Measurements from ENCODE around the gene GLRX. TPM values are rescaled to one million over a fixed set of nuclear protein-coding genes. Genes with fewer than 3 reads are reported as not detected.
"Not testable (repeated sequence)": the region's sequence is repeated elsewhere in the genome, so short reads cannot be mapped to it uniquely, and the experiment has no call there.

GLRX gene
- total RNA-seq, 1 donor from 2014 or later = 111 TPM

DNA sequence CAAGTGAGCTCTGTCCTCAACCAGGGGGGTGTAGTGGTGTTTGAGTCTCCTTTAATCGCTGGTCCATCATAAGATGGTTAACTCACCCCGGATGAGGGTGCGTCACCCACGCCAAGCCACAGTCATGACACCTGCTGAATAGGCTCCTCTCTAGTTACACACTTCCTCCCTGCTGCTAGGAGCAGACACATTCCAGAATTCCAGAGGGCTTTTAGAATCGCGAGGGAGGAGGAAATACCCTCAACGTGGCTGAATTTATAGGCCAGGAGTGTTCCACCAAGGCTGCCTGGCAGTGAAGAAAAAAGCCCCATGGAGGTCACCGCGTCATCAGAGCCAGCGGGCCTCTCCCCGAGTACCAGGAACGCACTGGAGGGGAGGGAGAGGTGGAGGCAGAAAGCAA, 5.1 kb downstream of the GLRX start:
- intact Hi-C loops (cut with DNase I) = no loop called here
- no peak for ATAC-seq
- no peak for DNase-seq (ENCODE audit: missing footprints)

DNA sequence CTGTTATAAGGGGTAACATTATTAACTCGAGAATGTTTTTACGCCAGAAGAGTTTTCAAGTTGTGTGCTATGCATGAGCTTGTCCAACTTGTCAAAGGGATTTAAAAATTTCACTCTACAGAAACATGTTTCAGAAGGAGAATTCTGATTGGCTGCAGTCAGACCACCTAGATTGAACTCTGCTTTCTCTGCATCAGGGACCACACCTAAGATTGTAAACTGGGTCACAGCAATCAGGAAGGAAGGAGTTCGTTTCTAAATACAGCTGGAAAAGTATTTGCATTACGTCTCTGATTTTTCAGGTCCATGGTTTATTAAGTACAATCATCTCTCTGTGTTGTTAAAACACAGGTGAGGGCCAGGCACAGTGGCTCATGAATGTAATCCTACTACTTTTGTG, 5.8 kb downstream of the GLRX start:
- no peak for DNase-seq (ENCODE audit: missing footprints)
- no peak for ATAC-seq
- intact Hi-C loops (cut with DNase I) = no loop called here

DNA sequence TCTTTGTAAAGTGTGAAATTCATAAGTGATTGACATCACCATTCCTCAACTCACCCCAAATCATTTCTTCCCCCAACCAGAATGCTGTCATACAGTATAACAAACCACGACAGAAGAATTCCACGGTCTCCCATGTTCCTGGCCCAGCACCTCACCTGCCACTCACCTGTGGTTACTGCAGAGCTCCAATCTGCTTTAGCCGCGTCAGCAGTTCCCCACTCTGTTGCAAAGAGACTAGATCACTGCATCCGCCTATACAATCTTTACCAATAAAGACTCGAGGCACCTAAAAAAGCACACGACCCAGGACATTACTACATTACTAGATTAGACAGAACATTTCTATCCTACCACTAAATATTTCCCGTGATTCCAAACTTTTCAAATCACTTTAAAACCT, 6.2 kb downstream of the GLRX start:
- intact Hi-C loops (cut with DNase I) = no loop called here
- DNase-seq (ENCODE audit: missing footprints) = no peak
- ATAC-seq = no peak

DNA sequence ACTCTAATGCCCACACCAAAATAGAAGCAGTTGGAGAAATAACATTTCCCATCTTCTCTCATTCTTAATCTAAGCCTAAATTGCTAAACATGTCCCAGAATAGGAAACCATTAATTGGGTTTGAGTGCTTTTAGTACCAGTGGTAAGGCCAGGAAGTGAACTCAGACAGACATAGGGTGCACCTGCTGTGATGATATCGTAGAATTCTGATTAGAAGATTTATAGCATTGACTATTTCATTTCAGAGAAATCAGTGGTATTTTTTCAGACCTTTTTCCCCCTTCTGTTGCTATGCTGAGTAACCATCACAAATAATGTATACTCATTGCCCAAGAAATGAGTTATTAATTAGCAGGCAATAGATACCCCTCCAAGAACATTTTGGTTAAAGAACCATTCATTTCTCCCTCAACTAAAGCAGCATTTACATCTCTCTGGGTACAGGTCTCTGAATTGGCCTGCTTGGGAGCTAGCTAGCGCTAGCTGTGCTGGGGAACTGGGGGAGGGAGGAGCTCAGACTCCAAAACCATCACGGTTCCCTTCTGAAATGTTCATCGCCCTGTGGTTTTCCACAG, 7.3 kb downstream of the GLRX start:
- intact Hi-C loops (cut with DNase I) = no loop called here
- no peak for DNase-seq (ENCODE audit: missing footprints)
- ATAC-seq = no peak

DNA sequence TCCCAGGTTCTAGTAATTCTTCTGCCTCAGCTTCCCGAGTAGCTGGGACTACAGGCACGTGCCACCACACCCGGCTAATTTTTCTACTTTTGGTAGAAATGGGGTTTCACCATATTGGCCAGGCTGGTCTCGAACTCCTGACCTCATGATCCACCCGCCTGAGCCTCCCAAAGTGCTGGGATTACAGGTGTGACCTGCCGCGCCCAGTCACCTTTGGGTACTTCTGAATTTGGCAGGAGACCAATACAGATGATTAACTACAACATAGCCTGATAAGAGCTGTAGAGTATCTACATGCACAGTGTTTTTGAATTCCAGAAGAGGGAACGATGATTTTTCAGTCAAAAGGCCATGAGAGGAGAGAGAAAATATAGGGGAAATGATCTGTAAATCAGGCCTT, 9.5 kb downstream of the GLRX start:
- intact Hi-C loops (cut with DNase I); ATAC-seq; DNase-seq (ENCODE audit: missing footprints): not testable (repeated sequence)

DNA sequence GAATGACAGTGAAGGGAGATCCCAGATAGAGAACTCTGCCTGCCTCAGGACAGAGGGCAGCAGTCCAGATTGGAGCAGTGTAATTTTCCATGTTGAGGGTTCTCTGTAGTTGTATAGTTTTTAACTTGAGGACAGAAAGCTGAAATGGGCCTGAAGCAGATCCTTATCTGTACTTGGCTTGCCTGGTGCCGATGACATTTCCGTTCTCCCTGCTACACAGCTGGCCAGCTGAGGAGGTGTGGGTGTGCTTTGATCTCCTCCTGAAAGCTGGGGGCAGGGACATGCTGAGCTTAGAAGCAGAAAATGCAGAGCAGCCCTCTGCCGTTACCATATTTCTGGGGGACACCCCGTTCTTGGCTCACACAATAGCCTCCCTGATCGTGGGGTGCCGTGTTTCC, 10.5 kb downstream of the GLRX start:
- ATAC-seq = no peak
- DNase-seq (ENCODE audit: missing footprints) = no peak

DNA sequence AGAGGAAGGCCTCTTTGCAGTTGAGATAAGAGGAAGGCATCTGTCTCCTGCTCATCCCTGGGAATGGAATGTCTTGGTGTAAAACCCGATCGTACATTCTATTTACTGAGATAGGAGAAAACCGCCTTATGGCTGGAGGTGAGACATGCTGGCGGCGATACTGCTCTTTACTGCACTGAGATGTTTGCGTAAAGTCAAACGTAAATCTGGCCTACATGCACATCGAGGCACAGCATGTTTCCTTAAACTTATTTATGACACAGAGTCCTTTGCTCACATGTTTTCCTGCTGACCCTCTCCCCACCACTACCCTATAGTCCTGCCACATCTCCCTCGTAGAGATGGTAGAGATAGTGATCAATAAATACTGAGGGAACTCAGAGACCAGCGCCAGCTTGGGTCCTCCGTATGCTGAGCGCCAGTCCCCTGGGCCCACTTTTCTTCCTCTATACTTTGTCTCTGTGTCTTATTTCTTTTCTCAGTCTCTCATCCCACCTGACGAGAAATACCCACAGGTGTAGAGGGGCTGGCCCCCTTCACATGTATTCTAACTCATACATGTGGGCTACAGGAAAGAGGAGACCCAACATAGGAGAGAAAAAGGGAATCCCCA, 11.0 kb downstream of the GLRX start:
- ATAC-seq; intact Hi-C loops (cut with DNase I); DNase-seq (ENCODE audit: missing footprints): not testable (repeated sequence)

More for the DNA sequence above, 10.5 kb downstream of the GLRX start:
- intact Hi-C loops (cut with DNase I) = no loop called here

DNA sequence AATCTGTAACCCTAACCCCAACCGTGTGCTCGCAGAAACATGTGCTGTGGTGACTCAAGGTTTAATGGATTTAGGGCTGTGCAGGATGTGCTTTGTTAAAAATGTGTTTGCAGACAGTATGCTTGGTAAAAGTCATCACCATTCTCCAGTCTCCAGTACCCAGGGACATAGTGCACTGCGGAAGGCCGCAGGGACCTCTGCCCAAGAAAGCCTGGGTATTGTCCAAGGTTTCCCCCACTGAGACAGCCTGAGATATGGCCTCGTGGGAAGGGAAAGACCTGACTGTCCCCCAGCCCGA, 11.5 kb downstream of the GLRX start:
- ATAC-seq; DNase-seq (ENCODE audit: missing footprints); intact Hi-C loops (cut with DNase I): not testable (repeated sequence)

DNA sequence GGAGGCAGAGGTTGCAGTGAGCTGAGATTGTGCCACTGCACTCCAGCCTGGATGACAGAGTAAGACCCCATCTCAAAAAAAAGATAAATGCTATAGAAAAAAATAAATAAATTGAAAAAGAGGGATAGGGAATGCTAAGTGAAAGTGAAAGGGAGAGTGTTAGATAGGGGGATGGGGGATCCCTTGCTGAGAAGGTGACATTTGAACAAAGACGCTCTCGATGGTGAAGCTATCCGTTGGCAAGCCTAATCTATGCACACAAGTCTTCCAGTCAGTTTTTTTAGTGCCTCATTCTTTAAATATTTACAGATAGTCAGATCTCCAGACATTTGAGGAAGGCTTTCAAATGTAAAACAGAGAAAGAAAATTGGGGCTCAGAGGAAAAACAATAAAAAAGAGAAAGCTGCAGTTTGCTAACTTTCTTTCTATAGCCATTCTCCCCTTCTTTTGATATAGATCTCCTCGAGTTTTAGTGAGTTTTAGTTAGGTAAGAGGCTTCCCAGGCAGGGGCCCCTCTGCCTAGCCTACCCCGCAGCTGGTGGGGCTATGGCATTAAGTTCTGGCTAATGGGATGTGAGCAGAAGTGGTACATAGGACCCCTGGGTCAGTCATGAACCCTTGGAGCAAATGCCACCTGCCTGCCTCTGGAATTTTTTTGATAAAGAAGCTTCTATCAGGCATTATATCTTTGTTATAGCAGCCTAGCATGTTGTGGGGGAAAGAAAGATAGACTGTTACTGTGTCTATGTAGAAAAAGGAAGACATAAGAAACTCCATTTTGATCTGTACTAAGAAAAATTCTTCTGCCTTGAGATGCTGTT, 12.0 kb downstream of the GLRX start:
- intact Hi-C loops (cut with DNase I) = no loop called here
- DNase-seq (ENCODE audit: missing footprints) (no peak), ATAC-seq (no peak)

DNA sequence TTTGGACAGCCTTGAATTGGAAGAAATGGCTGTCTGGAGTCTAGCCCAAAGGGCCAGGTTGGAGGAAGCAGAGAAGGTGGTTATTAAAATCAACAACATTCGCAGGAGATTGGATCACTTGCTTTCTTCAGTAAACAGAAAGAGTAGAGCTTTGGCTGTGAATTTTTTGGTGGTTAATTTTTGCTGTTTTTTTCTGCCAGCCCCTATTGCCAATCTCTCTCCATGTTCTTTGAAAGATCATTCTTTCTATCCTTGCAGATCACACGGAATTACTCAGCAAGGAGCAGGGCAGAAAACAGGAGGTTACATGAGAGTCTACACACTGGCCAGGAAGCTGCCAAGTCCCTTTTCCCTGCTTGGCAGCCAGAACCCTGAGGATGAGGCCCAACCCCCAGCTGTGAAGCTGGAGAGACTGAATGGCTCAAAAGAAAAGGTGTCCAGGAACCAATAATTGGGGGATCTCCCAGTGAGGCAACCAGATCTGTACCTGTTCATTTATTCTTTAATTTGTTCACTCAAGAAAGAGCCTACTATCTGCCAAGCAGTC, 13.0 kb downstream of the GLRX start:
- peak; percentile 59 for ATAC-seq
- no peak for DNase-seq (ENCODE audit: missing footprints)
- intact Hi-C loops (cut with DNase I) = no loop called here

DNA sequence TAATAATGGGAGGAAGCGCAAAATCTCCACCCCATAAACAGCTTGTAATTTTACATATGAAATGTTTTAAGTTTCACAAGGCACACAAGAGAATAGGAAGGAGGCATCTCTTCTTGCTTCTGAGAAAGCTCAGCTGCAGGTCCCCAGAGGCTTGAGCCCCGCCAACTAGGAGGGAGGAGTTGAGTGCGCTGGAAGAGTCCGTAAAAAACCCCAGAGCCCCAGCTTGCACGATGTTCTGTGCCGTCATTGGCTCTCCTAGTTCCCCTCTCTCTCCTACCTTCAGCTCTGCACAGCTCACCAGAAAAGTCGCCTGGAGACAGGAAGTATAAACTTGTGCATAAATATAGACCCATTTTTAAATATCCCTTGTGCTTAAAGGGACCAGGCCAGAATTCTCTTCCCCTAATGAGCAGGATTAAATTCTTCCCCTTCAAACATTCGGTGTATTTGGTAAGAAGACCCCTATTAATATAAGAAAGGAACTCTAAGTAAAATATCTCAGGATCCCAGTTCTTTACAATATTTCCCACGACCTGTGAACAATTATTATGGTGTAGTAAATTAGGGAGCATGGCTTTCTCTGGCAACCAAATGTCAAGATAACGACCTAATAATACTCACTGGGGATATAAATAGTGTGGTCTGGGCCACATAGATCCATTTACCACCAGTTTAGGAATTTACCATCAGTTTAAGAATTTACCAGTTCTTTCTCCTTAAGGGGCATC, 13.7 kb downstream of the GLRX start:
- ATAC-seq = peak; percentile 97
- DNase-seq (ENCODE audit: missing footprints) = peak; percentile 85
- intact Hi-C loops (cut with DNase I) = no loop called here

DNA sequence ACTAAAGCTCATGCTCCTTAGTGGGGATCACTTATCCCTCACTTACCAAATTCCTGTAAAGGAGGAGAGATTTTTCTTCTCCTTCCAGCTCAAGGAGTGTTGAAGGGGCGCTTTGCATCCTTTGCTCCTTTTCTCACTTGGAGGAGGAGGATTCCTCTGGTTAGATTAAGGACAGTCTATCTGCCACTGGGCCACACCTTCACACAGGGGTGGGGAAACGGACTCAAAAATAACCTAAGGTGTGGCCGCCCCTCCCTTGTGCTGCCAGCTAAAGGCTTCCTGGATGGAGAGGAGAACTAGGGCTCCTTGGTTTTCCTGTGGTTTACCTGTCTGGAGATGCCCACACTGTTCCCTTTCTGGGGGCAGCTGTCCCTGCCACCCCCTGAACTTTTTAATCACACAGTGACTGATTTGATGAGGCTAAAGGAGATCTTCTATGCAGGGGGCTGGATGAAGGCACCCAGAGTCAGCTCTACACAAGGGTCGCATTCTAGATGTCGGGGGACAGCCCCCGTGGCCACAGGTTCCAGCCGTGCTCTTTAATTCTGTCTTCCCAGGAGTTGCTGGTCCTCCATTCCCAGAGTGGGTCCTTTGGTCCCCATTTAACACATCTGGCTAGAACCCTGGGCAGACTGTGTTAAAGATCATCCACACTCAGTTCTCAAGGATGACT, 14.4 kb downstream of the GLRX start:
- intact Hi-C loops (cut with DNase I) = no loop called here
- ATAC-seq = no peak
- DNase-seq (ENCODE audit: missing footprints) = no peak

DNA sequence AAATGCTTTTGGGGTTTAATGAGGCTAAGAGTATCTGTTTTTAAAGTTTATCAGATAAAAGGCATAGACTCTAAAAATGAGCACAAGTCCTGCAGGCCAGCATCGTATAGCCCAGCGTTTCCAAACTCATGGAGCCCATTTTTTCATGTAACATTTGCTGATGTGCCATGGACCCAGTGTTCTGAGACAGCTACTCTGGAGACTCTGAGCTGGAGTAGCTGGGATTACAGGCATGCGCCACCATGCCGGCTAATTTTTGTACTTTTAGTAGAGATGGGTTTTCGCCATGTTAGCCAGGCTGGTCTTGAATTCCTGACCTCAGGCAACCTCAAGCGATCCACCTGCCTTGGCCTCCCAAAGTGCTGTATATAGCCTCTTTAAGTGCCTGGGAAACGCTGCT, 15.8 kb downstream of the GLRX start:
- DNase-seq (ENCODE audit: missing footprints) (no peak), ATAC-seq (no peak)
- intact Hi-C loops (cut with DNase I) = no loop called here

DNA sequence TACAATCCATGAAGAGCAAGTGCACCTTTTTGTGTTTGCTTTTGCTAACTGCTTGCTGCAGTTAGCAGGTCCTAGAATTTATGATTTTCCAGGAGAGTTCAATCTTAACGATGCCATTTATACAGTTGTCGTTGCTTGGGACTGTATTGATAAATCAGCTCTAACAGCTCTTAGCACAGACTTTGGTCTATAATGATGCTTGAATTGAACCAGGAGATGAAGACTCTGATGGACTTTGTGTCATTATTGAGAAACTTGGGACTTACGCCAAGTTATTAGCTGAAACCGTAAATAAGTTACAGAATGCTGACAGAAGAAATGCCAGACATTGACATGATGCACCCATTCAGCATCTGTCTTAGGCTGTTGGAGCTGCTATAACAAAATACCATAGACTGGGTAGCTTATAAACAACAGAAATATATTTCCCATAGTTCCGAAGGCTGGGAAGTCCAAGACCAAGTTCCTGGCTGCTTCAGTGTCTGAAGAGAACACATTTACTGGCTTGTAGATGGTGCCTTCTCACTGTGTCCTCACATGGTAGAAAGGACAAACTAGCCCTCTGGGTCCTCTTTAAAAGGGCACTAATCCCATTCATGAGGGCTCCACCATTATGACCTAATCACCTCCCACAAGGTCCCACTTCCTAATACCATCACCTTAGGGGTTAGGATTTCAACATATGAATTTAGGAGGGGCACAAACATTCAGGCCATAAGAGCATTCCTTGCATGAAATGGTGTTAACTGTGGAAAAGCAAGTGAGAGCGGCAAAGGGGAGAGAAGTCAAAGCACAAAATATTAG, 17.6 kb downstream of the GLRX start:
- no peak for DNase-seq (ENCODE audit: missing footprints)
- intact Hi-C loops (cut with DNase I) = no loop called here
- no peak for ATAC-seq

DNA sequence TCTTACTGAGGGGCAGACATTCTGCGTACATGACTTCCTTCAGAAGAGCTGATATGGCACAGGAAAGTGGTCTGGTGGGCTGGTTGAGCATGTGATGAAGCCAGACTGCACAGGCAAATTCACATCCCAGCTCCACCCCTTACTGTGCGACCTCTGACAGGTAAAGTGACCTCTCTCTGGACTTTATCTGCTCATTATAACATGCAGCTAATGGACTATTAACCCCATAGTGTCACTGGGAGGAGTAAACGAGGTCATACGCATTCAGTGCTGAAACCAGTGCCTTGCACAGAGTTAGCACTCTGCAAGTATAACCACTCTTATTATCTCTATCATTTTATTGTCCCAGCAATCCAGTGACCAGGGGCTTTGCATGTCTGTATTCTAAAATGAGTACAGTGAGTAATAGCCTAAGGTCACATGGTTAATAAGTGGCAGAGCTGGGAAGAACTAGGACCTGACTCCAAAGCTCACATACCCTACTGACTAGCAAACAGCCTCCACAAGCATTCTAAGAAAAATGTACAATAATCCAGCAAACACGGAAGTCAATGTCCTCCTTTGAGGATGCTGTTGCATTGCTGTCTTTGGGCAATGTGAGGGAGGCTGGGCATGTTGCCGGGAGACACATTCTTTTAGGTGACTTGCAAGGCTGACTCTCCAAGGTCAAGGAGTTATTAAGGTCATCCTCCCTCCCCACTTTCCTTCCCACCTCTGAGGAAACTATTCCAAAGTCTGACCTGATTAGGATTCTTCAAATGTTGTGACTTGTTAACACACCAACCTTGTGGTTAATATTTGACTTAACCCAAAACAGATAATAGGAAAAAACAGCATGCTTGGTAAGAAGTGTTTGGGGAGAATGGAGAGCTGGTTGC, 19.0 kb downstream of the GLRX start:
- ATAC-seq (peak; percentile 62), DNase-seq (ENCODE audit: missing footprints) (no peak)
- intact Hi-C loops (cut with DNase I) = no loop called here

DNA sequence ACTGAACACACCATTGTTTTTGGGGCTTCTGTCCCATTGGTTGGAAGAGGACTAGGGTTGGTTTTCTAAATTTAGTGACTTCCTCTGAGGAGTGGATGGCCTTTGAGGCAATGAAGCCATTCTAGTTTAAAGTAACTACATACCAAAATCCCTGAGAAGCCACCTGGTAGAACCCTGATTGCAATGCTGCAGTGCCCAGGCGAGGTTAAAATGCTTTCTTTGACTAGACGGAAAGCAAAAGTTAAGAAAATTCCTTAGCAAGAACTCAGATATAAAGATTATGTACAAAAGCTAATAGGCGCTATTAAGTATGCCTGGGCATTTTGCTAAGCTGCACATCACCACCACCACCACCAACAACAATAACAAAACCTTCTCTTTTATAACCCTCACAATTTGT, 20.6 kb downstream of the GLRX start:
- DNase-seq (ENCODE audit: missing footprints) (no peak), ATAC-seq (no peak)
- intact Hi-C loops (cut with DNase I) = no loop called here

DNA sequence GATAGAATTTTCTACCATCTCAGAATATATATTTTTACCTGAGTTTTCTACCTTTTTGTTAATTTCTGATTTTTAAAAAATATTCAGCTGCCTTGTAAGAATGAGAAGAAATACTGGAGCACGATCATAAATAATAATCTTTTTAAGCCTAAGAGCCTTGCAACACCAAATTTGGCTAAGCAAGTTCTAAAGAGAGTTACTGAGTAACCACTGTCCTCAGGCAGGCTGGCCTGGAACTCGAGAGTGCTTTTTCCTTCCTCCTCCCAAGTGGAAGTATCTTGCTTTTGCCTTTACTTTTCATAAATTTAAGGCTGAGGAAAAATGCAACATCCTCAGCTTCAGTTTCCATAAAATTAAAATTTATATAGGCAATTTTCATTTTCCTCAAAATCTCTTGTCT, 21.0 kb downstream of the GLRX start:
- intact Hi-C loops (cut with DNase I) = no loop called here
- ATAC-seq (no peak), DNase-seq (ENCODE audit: missing footprints) (no peak)
